NOMO-1 treated with DMSO at 0.1 percent for 48 hours (cell line): ENCODE data around the gene ADGRG3.

Experiments
- DNase-seq: peaks from one replicate; lab custom pipeline; 2025; ENCODE audit not compliant: unreplicated experiment; lab: John Stamatoyannopoulos, UW

The ADGRG3 gene

DNA sequence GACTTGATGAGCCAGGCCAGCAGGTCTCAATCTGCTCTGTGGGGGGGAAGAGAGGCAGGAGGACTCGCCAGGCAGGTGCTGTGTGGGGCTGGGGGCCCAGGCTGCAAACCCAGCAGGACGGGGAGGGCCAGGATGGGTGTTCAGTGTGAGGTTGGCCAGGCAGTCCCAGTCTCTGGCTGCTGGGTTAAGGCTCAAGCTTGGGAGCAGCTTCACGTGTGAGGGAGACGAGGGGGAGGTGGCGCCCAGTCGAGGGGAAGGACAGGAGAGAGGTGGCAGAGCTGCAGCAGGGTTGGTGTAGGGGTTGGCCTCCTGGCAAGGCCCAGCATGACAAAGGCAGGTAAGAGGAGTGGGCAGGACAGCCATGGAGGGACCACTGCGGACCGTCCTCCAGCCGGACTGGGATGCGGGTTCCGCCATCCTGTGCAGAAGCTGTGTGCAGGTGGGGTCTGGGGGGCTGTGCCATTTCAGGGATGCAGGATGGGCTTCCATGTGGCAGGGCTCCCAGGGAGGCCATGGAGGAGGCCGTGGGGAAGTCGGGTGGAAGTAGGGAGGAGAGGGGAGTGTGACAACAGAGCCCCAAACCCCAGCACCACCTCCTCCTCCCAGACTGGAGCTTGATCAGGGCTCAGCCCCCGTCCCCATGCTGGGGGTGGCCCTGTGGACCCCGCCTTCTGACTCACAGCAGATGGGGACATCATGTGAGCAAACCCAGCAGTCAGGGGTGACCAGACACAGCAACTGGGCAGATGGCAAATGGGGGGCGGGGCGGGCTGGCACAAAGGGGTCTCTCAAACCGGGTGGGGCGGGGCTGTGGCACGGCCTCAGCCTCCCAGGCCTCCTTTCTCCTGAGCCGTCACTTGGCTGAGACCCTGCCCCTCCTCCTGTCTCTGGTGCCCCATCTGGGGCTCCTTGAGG lies 36.9 kb upstream of the ADGRG3 start:
- no peak for DNase-seq

DNA sequence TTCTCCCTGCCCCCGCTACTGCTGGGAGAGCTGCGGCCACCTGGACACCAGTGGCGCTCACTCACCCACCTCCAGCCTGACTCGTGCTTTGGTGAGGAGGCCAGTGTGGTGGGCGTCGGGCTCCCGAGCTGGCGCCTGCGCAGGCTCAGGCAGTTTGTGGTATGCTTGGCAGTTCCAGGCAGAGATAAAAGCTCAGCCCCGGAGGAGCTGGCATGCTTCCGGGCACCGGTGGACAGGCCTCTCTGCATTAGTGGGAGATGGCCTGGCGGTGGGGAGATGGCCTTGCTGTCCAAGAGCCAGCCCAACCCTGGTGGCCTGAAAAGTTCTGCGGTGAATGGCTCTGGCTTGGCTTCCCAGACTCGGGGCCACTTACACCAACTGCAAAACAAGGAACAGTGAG lies 35.5 kb upstream of the ADGRG3 start:
- no peak for DNase-seq

DNA sequence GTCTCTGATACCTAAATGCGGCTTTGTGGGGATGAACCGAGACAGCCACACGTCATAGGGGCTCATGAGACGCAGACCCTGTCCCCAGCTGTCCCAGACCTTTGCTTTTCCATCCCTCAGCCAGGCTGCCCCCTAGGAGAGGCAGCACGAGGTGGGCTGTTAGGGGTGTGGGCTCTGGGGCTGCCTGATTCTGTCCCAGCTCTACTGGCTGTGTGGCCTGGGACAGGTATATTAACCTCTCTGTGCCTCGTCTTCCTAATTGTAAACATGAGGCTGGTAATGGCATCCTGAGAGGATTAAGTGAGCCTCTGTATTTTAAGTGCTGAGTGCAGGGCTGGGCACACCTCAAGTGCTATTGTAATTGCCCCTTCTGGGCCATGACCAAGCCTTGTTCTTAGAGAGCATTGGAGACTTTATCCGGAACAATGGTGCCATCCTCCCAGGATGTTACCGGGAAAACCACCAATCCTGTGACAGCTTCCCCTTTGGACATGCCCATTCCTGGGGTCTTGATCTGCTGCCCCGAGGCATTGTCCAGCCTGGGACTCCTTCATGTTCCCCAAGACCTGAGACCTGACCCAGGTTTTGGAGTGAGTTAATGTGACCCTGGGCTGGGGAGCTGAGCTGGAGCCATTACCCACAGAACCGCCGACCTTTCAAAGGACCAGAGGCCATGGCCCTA lies 34.6 kb upstream of the ADGRG3 start:
- no peak for DNase-seq

DNA sequence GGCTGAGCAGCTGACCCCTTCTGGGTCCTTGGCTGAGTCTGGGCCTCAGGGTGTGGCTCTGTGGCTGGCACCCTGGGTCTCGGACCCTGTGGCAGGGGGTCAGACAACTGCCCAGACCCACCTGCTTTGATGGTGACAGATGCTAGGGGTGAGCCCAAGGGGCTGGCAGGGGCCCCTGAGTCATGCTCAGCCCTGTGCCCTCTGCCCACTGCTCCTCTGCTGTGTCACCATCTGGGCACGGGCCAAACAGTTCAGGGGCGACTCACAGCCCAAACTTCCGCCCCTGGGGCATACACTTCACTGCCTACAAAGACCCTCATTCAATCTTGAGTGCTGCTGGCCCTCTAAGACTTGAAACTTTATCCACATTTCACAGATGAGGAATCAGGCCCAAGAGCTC lies 33.9 kb upstream of the ADGRG3 start:
- no peak for DNase-seq

DNA sequence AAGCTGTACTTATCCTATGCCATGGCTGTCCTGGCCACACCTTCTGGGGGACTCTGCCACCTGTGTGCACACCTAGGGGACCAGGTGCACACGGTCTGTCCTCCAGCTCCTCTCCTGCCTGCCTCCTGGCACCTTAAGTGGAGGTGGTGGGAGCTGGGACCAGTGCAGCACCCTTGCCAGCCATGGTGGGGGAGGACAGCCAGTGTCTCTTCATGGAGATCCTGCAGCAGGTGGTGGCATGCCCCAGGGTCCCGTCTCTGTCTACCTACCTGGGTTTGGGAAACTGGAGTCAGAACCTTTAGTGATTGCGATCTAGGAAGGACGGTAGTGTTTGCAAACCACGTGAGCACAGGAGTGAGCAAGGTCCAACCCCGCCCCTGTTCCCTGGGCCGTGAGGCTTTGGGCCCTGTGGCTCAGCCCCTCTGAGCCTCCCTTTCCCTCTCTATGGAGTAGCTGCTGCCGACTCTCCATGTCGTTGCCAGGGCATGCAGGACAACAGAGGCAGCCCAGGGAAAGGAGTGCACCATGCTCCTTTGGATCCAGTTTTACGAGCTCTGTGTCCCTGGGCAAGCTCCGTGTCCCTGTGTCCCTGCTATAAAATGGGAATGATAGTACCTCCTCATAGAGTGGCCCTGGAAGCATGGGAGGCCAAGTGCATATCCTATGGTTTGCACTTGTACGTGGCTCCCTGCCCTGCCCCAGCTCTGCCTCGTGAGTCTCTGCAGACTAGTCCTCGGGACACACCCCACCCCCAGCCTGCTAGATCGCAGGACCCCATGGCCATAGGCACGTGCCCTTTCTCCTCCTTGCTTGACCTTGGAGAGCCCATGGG lies 32.6 kb upstream of the ADGRG3 start:
- DNase-seq: no peak

DNA sequence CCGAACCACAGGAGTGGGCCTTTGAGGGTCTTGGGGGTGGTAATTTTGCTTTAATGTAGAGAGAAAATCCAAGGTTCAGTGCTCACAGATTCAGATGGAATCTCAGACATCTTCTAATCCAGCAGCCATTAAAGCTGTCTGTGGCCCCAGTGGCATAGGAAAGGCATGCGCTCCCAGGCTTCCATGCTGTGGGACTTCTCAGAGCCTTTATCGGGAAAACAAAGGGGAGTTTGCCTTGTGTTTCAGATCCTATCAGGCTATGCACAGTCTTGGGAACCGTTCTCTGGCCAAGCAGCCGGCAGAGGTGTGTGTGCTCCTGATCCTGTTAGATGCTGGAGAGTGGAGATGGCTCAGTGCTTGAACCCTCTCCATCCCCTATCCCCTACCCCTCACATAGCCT lies 31.9 kb upstream of the ADGRG3 start:
- no peak for DNase-seq

DNA sequence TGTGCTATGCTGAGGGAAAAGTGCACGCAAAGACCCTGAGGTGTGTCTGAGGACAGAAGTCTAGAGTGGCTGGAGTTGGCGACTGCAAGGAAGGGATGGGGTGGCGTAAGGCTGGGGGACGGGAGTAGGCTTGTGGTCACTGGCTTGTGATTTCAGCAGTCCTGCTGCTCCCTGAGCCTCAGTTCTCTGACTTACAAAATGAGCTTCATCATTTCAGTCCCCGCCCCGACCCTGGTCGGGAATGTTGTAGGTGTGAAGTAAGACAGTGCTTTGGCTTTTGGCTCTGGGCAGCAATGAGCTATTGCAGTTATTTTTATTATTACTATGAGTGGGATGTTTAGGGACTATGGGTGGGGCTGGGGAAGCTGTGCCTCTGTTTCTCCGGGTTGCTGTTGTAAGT lies 31.1 kb upstream of the ADGRG3 start:
- DNase-seq: no peak

DNA sequence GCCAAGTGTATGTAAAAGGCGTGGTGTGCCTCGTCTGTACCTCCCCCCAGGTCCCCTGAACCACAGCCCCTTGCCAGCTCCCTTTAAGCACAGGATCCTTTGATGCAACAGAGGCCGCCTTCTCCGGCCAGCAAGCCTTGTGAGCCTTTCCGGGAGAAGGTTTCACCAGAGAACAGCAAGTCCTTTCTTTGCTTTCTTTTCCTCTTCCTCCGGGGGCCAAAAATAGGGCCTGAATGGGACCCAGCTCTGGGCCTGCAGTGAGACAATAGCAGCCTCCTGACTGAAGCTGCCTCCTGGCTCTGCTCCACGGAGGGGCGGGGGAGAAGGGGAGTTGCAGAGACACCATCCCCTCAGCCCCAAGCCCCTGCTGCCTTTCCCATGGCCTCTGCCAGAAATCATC lies 30.7 kb upstream of the ADGRG3 start:
- DNase-seq: no peak

DNA sequence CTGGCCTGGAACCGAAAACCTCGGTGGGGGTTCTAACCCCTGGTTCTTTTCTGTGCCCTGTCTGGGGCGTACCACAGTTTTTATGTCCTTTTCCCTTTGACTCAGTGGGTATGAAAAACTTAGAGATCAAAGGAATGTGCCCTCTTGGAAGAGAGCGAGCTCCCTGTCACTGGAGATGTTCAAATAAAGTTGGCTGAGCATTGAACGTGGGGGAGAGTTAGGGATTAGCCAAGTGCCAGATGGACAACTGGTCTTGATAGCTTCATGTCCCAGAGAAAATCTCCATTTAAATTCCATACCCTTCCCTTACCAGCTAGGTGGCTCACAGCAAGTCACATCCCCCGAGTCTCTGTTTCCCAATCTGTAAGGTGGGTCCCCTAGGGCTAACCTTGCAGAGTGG lies 30.1 kb upstream of the ADGRG3 start:
- DNase-seq: no peak

DNA sequence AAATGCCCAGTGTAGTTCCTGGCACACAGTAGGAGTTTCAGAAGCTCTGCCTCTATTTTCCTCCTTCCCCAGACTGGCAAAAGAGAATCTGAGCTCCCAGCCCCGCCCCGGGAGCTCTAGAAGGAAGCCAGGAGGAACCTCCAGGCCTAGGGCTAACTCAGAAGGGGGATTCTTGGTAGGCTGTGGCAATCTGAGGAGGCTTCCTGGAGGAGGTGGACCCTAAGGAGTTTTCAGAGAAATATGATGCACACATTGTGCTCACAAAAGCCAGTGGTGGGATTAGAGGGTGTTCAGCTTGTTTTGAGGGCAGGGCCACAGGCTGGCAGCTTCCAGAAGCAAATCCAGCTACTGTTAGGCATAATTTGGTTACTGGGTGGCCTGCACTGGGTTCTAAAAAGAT lies 29.7 kb upstream of the ADGRG3 start:
- DNase-seq: no peak

DNA sequence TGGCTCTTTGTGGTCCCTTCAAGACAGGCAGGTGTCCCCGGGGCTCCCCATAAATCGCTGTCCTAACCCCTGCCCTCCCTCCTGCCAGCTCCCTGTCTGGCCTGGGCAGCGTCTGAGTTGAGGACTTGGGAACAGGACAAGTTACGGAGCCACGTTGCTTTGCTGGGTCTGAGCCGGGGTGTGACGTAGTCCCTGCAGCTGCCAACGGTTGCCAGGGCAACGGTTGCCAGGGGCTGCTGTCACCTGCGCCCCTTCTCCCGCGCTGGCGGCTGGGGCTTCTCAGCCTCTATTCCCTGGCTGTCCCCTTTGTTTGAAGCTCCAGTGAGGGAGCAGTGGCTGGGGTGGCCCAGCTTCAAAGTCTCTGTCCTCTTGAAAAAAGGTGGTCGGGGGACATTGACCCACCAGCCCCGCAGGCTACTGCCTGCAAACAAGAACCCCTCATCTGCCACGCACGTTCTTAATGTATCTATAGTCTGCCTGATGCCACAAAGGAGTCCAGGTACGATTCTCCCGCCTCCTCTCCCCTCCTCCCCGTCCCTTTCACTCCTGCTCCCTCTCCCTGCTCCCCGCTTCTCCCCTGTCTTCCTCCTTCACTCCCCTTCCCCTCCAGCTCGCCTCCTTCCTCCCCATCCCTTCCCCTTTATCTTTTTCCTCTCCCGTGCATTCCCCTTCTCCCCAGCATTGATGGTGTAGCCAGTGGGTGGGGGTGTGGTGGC lies 28.8 kb upstream of the ADGRG3 start:
- no peak for DNase-seq

DNA sequence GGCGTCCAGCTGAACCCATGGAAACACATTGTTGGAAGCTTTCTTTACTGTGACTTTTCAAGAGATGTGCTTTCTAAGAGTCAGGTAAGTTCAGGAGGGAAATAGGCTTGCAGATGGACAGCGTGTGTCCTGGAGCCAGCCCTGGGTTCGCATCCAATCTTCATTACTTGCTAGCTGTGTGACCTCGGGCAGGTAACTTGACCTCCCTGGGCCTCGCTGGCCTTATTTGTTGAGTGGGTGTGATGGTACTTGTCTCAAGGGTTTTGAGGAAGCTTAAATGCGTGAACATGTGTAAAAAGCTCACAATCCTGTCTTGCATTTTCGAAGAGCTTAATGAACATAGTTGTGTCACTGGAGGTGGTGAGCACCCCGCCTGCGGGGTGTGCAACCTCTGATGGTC lies 27.9 kb upstream of the ADGRG3 start:
- DNase-seq: no peak

DNA sequence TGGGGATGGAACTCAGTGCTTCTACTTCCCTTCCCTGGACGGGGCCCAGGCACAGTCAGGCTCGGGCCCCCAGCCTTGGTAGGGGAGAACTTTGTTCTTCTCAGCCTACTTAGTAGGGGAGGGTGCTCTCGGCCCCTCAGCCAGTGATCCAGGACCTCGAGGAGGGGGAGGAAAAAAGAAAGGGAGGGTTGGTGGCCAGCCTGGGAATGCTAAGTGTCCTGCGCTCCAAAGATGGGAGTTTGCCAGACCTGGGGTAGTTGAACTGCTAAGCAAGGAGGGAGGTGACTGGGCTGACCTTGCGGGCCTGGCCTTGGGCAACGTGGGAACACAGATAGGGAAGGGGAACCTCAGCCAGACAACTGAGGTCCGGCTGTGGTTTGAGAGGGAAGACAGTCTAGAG lies 27.5 kb upstream of the ADGRG3 start:
- no peak for DNase-seq

DNA sequence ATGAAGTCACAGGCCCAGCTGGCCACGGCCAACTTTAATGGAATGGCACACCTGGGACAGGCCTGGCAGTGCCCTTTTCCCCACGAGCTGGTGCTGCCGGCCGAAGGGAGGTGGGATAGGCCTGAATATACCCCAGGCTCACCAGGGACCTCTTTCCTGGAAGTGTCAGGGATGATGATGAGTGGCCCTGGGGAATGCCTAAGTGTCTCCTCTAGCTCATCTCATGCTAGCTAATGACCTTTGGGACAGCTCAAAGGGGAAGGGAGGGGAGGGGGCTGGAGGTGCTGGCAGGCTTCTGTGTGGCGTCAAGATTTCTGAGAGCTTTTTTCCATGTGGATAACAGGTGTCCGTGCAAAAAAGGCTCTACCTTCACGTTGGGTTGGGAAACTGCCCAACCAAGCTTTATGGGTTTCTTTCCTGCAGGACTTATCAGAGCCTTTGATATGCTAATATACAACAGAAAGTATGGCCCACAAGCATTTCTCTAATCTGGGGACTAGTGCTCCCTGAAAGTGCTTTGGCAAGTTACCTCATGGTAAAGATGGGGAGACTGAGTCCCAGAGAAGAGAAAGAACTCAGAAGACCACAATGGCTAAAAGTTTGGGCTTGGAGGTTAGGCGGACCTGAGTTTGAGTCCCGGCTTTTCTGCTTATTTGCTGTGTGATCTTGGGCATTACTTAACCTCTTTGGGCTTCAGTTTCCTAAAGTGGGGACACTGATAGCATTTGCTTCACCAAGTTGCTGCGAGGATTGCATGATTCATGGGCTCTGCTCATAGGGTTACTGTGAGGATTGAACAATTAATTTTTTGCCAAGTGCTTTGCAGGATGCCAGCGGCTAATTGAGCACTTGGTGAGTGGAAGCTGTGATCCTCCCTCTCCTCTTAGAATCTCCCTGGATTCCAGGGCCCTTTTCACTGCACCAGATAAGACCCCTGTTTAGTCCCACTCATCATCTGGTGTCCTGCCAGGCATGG lies 25.7 kb upstream of the ADGRG3 start:
- DNase-seq: no peak

DNA sequence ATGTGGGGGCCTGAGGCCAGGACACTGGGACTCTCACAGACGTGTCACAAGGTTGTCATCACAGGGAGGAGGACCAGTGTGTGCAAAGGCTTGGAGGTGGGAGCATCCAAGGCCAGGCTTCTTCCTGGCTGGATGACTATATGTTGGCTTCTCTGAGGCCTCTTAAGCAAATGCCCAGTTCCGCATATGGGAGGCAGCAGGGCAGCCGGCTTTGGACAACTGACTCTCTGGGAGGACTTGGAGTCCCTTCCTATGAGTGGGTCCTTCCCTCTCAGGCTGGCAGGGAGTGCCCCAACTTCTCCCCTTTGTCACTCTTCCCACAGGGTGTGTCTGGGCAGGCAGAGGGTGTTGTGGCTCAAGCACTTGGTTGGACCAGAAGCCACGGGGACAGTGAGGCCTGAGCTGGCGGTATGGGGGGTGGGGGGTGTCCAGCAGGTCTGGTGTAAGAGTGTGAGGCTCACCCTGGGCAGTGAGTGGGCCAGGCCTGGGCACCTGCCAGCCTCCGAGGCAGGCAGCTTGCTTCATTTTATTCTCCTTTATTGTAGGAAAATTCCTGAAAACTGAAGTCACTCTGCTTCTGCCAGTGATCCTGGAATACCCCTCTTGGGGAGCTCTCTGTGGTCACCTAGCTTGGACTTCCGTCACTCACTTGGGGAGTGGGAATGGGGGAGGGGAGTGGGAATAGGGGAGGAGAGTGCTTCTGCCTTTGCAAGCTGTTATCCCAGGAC lies 24.8 kb upstream of the ADGRG3 start:
- DNase-seq: no peak

DNA sequence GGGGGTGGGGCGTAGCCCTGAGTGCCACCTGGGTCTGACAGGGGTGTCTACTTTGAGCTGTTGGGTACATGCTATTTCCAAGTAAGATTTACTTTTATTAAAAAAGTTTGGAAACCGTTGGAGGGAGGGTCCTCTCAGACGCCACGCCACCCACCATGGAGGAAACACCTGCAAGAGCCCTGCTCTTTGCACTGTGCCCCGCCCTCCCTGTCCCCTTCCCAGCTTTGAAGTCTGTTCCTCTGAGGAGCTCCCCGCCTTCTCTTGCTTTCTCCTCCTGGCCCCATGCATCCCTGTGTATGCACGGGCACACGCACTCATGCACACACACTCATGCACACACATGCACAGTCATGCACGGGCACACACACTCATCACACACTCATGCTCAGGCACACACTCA lies 24.2 kb upstream of the ADGRG3 start:
- no peak for DNase-seq

DNA sequence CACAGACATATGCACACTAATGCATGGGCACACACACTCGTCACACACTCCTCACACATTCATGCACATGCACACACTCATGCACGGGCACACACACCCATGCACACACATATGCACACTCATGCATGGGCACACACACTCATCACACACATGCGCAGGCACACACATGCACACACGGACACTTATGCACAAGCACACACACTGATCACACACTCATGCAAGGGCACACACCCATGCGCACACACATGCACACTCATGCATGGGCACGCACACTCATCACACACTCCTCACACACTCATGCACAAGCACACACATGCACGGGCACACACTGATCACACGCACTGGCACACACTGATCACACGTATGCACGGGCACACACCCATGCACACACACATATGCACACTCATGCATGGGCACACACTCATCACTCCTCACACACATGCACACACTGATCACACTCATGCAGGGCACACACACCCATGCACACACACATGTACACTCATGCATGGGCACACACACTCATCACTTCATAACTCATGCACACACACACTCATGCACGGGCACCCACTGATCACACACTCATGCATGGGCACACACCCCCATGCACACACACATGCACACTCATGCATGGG lies 23.6 kb upstream of the ADGRG3 start:
- DNase-seq: no peak

DNA sequence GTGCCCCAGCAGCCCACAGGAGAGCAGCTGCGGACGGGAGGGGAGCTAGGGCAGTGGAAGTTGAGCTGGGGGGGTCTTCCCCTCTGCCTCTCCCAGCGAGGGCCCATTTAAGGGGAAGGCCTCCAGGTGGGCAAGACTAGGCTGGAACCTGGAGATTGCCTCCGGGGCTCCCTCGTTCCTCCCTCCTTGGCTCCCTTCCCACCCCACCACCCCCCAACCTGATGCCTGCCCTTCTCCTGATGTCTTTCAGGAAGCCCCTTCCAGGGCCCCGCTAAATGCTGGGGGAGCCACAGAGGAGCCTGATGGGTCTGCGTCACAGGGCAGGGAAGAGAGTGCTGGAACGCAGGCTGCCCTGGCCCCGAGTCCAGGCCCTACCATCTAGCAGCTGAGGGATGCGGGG lies 22.9 kb upstream of the ADGRG3 start:
- DNase-seq: no peak
